ENCODE data around the gene UGT2B28. TPM values are rescaled to one million over a fixed set of nuclear protein-coding genes. Genes with fewer than 3 reads are reported as not detected.

Gene UGT2B28
- total and polyA plus RNA-seq, 4 donors: not detected

Other genes with a start within 250 kb of the UGT2B28 start
- gene UGT2B7, start 184.0 kb upstream of the UGT2B28 start, total RNA-seq: 10 to 100 TPM in 1 of 2 donors, 1 to 10 TPM in 1; 2.2 to 13.5 TPM
- gene UGT2B7, start 184.0 kb upstream of the UGT2B28 start, polyA plus RNA-seq: under 1 TPM; 0.14 to 0.32 TPM
- gene UGT2B11, start 65.7 kb upstream of the UGT2B28 start, total RNA-seq: not detected
- not detected for gene UGT2B11, start 65.7 kb upstream of the UGT2B28 start, polyA plus RNA-seq
- gene UGT2B4, start 215.4 kb downstream of the UGT2B28 start, total RNA-seq: 1 to 10 TPM in 1 of 2 donors, not detected in 1; 2.0 TPM
- gene UGT2B4, start 215.4 kb downstream of the UGT2B28 start, polyA plus RNA-seq: under 1 TPM; 0.61 to 0.93 TPM